HEK293 (cell line): ENCODE measurements around the gene WAS.

Experiments
- YY1 ChIP-seq: fragments of 450-650 bp; formaldehyde crosslinking; IDR thresholded peaks from 2 replicates; pipeline ENCODE4 v1.5.1; 2018; ENCODE audit warnings: missing biosample characterization, missing genetic modification characterization
- ZBTB1 ChIP-seq: fragments of 450-650 bp; formaldehyde crosslinking; IDR thresholded peaks from 2 replicates; pipeline ENCODE4 v1.5.1; 2016; ENCODE audit warnings: missing biosample characterization, missing genetic modification characterization
- ZNF433 ChIP-seq: fragments of 450-650 bp; formaldehyde crosslinking; IDR thresholded peaks from 2 replicates; pipeline ENCODE4 v1.5.1; 2016; ENCODE audit warnings: missing biosample characterization, missing genetic modification characterization, low read depth

DNA sequence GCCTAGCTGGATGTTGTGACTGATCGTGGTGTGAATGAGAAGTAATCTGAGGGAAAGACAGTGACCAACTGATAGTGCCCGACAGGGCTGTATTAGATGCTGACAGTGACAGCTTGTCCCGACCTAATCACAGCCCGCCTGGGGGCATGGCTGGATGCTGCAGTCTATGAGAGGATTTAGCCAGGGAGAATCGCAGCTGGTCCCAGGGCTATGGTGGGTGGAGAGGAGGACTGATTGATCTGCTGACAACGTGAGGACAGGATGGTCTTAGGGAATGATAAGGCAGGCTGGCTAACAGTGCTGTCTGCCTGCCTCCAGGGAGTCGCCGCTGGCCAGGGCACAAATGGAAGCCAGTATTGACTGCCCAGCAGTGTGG is 12.3 kb downstream of the WAS start:
- TF ChIP-seq YY1 (tag by site-specific recombination) (no peak), ZBTB1 (no peak), ZNF433 (tag by site-specific recombination) (no peak)
